AG04449 (cell line): ENCODE data around the gene GNPNAT1.

ENCODE experiments used
- CTCF ChIA-PET: fragments of 350-600 bp; formaldehyde crosslinking; extraction: SDS; loops from one replicate; lab custom pipeline; 2021; ENCODE audit warnings: antibody characterized with exemption; lab: Yijun Ruan, JAX
- POLR2A ChIA-PET: fragments of 400-600, 350-600 bp; formaldehyde crosslinking; extraction: SDS; loops from one replicate; lab custom pipeline; 2020; ENCODE audit warnings: antibody characterized with exemption, inconsistent platforms; lab: Yijun Ruan, JAX
- DNase-seq: peaks from one replicate; pipeline ENCODE4 v3.0.0-alpha.2; 2010; ENCODE audit warnings: low read depth, low spot score
- H3K4me3 ChIP-seq: 2 replicates; pipeline ENCODE4 v1.5.1; 2011; ENCODE audit warnings: low read depth, mild to moderate bottlenecking, control low read depth, low read length
- TF ChIP-seq, protein P1 (sequence below): IDR thresholded peaks from one replicate; pipeline ENCODE4 v1.5.1; 2011; ENCODE audit warnings: mild to moderate bottlenecking, moderate library complexity, low read length, control low read depth, inconsistent platforms; ENCODE audit not compliant: insufficient read depth; ENCODE audit errors: missing control alignments

The GNPNAT1 gene

DNA sequence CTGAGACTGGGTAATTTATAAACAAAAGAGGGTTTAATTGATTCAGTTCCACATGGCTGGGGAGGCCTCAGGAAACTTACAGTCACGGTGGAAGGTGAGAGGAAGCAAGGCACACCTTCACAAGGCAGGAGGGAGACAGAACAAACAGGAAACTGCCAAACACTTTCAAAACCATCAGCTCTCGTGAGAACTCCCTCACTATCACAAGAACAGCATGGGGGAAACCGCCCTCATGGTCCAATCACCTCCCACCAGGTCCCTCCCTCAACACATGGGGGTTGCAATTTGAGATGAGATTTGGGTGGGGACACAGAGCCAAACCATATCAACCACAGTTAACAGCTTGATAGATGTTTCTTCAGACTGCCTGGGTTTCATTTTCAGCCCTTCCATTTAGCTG, 6.2 kb upstream of the GNPNAT1 start:
- POLR2A ChIA-PET: no interaction called here
- CTCF ChIA-PET: no interaction called here
- DNase-seq: no peak
- no peak overlapping the region for H3K4me3 ChIP-seq
- TF ChIP-seq, protein P1, sequence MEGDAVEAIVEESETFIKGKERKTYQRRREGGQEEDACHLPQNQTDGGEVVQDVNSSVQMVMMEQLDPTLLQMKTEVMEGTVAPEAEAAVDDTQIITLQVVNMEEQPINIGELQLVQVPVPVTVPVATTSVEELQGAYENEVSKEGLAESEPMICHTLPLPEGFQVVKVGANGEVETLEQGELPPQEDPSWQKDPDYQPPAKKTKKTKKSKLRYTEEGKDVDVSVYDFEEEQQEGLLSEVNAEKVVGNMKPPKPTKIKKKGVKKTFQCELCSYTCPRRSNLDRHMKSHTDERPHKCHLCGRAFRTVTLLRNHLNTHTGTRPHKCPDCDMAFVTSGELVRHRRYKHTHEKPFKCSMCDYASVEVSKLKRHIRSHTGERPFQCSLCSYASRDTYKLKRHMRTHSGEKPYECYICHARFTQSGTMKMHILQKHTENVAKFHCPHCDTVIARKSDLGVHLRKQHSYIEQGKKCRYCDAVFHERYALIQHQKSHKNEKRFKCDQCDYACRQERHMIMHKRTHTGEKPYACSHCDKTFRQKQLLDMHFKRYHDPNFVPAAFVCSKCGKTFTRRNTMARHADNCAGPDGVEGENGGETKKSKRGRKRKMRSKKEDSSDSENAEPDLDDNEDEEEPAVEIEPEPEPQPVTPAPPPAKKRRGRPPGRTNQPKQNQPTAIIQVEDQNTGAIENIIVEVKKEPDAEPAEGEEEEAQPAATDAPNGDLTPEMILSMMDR: no peak

DNA sequence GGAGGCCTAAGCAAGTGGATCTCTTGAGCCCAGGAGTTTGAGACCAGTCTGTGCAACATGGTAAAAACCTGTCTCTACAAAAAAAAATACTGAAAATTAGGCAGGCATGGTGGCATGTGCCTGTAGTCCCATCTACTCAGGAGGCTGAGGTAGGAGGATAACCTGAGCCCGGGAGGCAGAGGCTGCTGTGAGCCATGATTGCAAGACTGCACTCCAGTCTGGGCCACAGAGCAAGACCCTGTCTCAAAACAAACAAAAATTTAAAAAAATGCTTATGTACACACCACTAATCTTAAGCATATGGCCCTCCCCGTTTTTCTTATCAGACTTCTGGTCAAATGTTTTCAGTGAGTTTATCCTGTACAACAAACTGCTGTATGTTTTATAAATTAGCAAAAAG, 1.7 kb upstream of the GNPNAT1 start:
- TF ChIP-seq, protein P1: no peak
- POLR2A ChIA-PET: no interaction called here
- DNase-seq: no peak

DNA sequence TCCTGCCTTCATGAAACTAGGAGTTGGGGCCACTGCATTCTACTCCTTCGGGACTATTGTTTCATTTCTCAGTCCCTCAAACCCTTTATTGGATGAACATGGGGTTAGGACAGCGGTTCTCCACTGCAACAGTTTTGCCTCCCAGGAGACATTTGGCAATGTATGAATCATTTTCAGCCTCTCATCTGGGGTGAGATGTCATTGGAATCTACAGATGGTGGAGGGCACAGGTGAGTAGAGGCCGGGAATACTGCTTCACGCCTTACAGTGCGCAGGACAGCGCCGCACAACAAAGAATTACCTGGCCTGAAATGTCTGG, 649 bp upstream of the GNPNAT1 start:
- TF ChIP-seq, protein P1: no peak
- peak overlapping the region; percentile 64 for H3K4me3 ChIP-seq
- ChIA-PET CTCF (interaction anchor here (1.4 kb wide), 1 partner anchor 10 kb away, joined by 3 read pairs; no protein-coding TSS in a partner anchor), POLR2A (interaction anchor here (0.8 to 1.1 kb wide), 3 partner anchors 9 to 361 kb away, joined by 4 to 6 read pairs (median 4); partner anchors contain the start of gene DDHD1)
- DNase-seq: no peak

More for the DNA sequence above, 1.7 kb upstream of the GNPNAT1 start:
- H3K4me3 ChIP-seq: no peak overlapping the region
- CTCF ChIA-PET: no interaction called here

DNA sequence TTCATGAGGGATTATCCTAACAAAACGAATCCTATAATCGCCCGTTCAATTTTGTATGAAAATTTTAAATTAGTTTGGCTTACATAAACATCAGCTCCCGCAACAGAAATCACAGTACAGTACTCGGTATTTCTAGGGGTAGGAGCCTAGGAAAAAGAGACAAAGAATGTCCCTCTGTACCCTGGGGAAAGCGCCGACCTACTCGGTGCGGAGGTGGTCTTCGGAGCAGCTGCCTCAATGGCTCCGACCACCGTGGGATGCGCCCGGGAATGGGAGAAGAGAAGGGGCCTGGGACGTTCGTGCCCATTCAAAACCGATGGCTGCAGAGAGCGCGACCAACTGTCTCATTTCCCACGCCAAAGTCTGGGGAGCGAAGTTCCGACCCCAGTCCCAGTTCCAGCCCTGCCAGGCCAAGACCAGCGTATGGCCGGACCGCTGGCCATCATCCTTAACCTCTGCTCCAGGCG, 618 bp downstream of the GNPNAT1 start:
- H3K4me3 ChIP-seq: peak overlapping the region; percentile 78
- ChIA-PET POLR2A (interaction anchor here (1.1 kb wide), 1 partner anchor 362 kb away, joined by 4 read pairs; the partner anchor contains the start of gene DDHD1), CTCF (interaction anchor here (1.4 kb wide), 1 partner anchor 11 kb away, joined by 3 read pairs; no protein-coding TSS in a partner anchor)
- DNase-seq: no peak
- TF ChIP-seq, protein P1: no peak

DNA sequence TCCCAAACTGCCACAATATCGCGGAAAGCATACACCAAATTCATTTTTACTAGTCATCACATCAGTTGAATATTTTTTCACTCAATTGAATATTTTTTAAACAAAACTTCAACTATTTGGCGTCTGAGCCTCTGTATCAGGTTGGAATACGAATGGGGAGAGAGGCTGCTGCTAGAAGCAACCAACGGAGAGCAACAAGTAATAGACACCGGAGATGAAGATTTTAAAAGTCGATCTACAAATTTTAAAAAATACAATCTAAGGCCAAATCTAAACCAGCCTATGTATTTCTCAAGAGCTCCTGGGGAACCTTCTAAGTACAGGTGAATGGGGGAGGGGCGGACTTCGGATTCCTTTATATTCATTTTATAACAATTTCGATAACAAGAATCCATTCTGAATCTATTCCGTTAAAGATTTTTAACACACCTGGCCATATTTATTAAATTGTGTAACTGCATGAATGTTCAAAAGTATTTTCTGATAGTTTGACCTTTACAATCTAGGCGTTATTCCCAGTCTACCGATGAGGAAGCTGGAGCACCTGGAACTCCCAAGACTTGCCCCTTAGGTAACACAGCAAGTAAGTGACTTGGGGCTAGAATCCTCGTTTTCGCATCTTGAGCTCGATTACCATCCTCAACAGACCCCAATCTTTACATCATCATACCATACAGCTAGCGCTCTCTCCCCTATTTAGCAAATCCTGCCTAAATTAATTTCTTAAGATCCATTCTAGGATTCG, 1.2 kb downstream of the GNPNAT1 start:
- ChIA-PET CTCF (no interaction called here), POLR2A (no interaction called here)
- TF ChIP-seq, protein P1: no peak
- H3K4me3 ChIP-seq: peak overlapping the region; percentile 78
- no peak for DNase-seq

DNA sequence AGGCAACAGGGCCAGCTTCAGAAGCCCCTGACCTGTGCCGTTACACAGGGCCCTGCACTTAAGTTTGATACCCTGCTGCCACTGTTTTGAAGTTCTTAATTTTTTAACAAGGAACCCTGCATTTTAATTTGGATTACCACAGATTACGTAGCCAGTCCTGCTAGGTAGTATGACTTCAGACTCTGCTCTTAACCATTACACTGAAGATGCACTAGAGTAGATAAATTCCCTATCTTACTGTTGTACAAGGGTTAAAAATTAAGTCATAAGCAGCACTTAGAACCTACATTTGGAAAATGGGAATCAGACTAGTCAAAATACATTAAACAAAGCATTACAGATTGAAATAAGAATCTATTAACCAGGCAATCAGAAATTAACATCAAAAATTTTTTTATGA, 2.3 kb downstream of the GNPNAT1 start:
- POLR2A ChIA-PET: no interaction called here
- TF ChIP-seq, protein P1: no peak
- peak overlapping the region; percentile 23 for H3K4me3 ChIP-seq

More for the DNA sequence above, 2.3 kb downstream of the GNPNAT1 start:
- no peak for DNase-seq
- CTCF ChIA-PET: no interaction called here
